GM23338 (cell line): ENCODE measurements around the gene CD74.

ENCODE experiments used
- CREB1 ChIP-seq: fragments of 250-450 bp; sonication (Bioruptor Pico); IDR thresholded peaks from 2 replicates; pipeline ENCODE4 v1.5.0; 2020; ENCODE audit warnings: low read depth, mild to moderate bottlenecking, moderate library complexity
- POLR2AphosphoS5 ChIP-seq: IDR thresholded peaks from 2 replicates; pipeline ENCODE4 v1.6.1; 2016; ENCODE audit warnings: antibody characterized with exemption, low read depth
- STAT1 ChIP-seq: IDR thresholded peaks from one replicate; pipeline ENCODE4 v1.6.1; 2016; ENCODE audit warnings: antibody characterized with exemption; ENCODE audit not compliant: unreplicated experiment
- ZNF114 ChIP-seq: fragments of 250-450 bp; sonication (Bioruptor Pico); IDR thresholded peaks from 2 replicates; pipeline ENCODE4 v1.5.0; 2020; ENCODE audit warnings: mild to moderate bottlenecking, moderate library complexity
- TF ChIP-seq, protein P1 (sequence below), 2 experiments: fragments of 200-600 bp in 1 of 2; sonication (generic) in 1 of 2; conservative IDR thresholded peaks; 2 replicates each; pipeline versions ENCODE4 v1.5.1 to v1.6.1; 2016 to 2017; ENCODE audit warnings: antibody characterized with exemption in 2 of 2, low read depth in 2 of 2, mild to moderate bottlenecking in 2 of 2, moderate library complexity in 1 of 2

GRCh38 chr5:150393096-150393645 lies 19.5 kb downstream of the CD74 start:
- TF ChIP-seq STAT1 (no peak), ZNF114 (CRISPR knock-in tag) (no peak), CREB1 (no peak), POLR2AphosphoS5 (no peak)
- TF ChIP-seq, protein P1, sequence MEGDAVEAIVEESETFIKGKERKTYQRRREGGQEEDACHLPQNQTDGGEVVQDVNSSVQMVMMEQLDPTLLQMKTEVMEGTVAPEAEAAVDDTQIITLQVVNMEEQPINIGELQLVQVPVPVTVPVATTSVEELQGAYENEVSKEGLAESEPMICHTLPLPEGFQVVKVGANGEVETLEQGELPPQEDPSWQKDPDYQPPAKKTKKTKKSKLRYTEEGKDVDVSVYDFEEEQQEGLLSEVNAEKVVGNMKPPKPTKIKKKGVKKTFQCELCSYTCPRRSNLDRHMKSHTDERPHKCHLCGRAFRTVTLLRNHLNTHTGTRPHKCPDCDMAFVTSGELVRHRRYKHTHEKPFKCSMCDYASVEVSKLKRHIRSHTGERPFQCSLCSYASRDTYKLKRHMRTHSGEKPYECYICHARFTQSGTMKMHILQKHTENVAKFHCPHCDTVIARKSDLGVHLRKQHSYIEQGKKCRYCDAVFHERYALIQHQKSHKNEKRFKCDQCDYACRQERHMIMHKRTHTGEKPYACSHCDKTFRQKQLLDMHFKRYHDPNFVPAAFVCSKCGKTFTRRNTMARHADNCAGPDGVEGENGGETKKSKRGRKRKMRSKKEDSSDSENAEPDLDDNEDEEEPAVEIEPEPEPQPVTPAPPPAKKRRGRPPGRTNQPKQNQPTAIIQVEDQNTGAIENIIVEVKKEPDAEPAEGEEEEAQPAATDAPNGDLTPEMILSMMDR (conservative IDR thresholded peaks at IDR 0.05; ENCODE audit: low read depth in 2 of 2) = no peak
